ENCODE data around the gene PDE9A. TPM values are rescaled to one million over a fixed set of nuclear protein-coding genes. Genes with fewer than 3 reads are reported as not detected.

Gene PDE9A
- total RNA-seq, 1 experiment from 2014 or later: 31.9 TPM

DNA sequence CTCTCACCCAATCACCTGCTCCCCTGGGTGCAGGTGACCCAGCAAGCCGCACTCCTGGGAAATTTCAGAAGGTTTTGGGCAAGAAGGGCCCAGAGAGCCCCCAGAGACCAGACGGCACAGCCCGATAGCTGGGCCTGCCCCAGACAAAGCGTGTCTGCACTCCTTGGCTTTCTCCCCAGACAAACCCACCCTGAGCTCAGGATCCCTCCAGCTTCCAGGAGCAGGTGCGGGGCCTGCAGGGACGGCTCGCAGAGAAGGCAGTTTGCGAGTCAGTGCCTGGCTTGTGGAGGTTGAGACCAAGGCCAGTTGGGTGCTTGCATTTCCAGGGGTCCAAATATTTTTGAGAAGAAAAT lies 6.7 kb downstream of the PDE9A start:
- H3T11ph ChIP-seq (ENCODE audit: low read length): no peak overlapping the region
- no peak overlapping the region for H3K18ac ChIP-seq (ENCODE audit: insufficient read length, low read depth, low read length)
- Mint-ChIP-seq H3K9me3 (no peaks in the 10 kb centered on the region), H3K36me3 (ENCODE audit: insufficient read depth in 1 of 3, low read depth in 3 of 3) (peaks cover 9 to 17% (median 11%) of the 10 kb centered on the region in 3 experiments), H3K4me3 (no peak overlapping the region), H3K27me3 (ENCODE audit: low read depth) (peaks cover 2% of the 10 kb centered on the region; the same call in 1 of the 2 replicates), H3K4me1 (peaks cover 33 to 37% of the 10 kb centered on the region in 2 experiments), H3K27ac (no peak overlapping the region)
- H2AK5ac ChIP-seq (ENCODE audit: insufficient read length, low read length): no peak overlapping the region
- no peak overlapping the region for H2BK120ac ChIP-seq (ENCODE audit: low read depth, low read length, poor library complexity, severe bottlenecking)
- DNase-seq: no peak
- H4K5ac ChIP-seq (ENCODE audit: insufficient read length, low read depth, low read length): no peak overlapping the region
- no peak overlapping the region for H3K27ac ChIP-seq (ENCODE audit: insufficient read length, low read depth, low read length)
- H3K79me2 ChIP-seq (ENCODE audit: insufficient read depth, low read length): peaks cover 33% of the 10 kb centered on the region; the same call in 1 of the 2 replicates
- H2BK15ac ChIP-seq (ENCODE audit: low read depth, low read length): no peak overlapping the region
- no peak overlapping the region for H3K56ac ChIP-seq (ENCODE audit: insufficient read length, low read depth, low read length)
- no peak overlapping the region for H3K4ac ChIP-seq (ENCODE audit: low read depth, low read length)
- no peak overlapping the region for H2BK20ac ChIP-seq (ENCODE audit: low read depth, low read length, poor library complexity, severe bottlenecking)
- H3K9ac ChIP-seq (ENCODE audit: extremely low read depth, insufficient read length, low read length): no peak overlapping the region
- H3K23me2 ChIP-seq (ENCODE audit: insufficient read length, low read depth, low read length, poor library complexity, severe bottlenecking): peaks cover 3% of the 10 kb centered on the region
- H2AFZ ChIP-seq (ENCODE audit: low read length): no peak overlapping the region
- H3K14ac ChIP-seq (ENCODE audit: insufficient read depth, low read length): no peak overlapping the region
- H3K27me3 ChIP-seq (ENCODE audit: insufficient read depth, low read length): no peaks in the 10 kb centered on the region
- peaks cover 7% of the 10 kb centered on the region; the same call in 1 of the 2 replicates for H3K4me1 ChIP-seq (ENCODE audit: insufficient read depth, low read length)
- no peak overlapping the region for H2BK5ac ChIP-seq (ENCODE audit: insufficient read length, low read length)
- no CpG with 5 or more reads among the region's 8 CpGs for WGBS (ENCODE audit: extremely low coverage, insufficient read length, low lambda C conversion rate)
- H3K4me2 ChIP-seq (ENCODE audit: insufficient read depth, insufficient read length, low read length): no peak overlapping the region
- no peak overlapping the region for H2BK12ac ChIP-seq (ENCODE audit: insufficient read length, low read depth, low read length)
- TF ChIP-seq, protein P1, sequence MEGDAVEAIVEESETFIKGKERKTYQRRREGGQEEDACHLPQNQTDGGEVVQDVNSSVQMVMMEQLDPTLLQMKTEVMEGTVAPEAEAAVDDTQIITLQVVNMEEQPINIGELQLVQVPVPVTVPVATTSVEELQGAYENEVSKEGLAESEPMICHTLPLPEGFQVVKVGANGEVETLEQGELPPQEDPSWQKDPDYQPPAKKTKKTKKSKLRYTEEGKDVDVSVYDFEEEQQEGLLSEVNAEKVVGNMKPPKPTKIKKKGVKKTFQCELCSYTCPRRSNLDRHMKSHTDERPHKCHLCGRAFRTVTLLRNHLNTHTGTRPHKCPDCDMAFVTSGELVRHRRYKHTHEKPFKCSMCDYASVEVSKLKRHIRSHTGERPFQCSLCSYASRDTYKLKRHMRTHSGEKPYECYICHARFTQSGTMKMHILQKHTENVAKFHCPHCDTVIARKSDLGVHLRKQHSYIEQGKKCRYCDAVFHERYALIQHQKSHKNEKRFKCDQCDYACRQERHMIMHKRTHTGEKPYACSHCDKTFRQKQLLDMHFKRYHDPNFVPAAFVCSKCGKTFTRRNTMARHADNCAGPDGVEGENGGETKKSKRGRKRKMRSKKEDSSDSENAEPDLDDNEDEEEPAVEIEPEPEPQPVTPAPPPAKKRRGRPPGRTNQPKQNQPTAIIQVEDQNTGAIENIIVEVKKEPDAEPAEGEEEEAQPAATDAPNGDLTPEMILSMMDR (conservative IDR thresholded peaks at IDR 0.05): no peak
- peaks cover 7% of the 10 kb centered on the region for H4K20me1 ChIP-seq (ENCODE audit: control insufficient read depth, insufficient read depth, insufficient read length)
- no peaks in the 10 kb centered on the region for H3K79me1 ChIP-seq (ENCODE audit: insufficient read depth, low read depth, low read length, poor library complexity, severe bottlenecking)
- H3K9me3 ChIP-seq (ENCODE audit: control insufficient read depth, low read depth, low read length): no peaks in the 10 kb centered on the region
- H4K91ac ChIP-seq (ENCODE audit: insufficient read length, low read depth, low read length): no peak overlapping the region
- no peak overlapping the region for H3K23ac ChIP-seq (ENCODE audit: insufficient read length, low read depth, low read length)
- no peak overlapping the region for H4K8ac ChIP-seq (replicated peaks; ENCODE audit: insufficient read length, low read depth, low read length)
